ENCODE results near the gene GALT.

The GALT gene

DNA sequence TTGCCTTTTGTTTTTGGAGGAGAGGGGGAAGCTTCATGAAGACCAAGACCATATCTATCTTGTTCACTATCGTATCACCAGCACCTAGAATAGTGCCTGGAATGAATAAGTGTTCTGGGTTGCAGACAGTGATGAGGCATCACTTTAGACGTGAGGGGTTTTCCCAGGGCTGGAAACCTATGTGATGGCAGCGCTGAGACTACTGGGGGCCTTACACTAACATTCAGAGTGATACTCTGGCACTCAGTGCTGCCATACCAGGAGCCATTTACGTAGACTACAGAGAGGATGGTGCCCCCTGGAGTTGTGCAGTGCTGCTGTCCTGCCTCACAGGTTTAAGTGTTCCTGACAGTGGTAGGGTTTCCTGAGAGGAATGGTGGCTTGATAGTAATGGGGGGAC is 37.7 kb downstream of the GALT start:
- DNase-seq (ENCODE audit: low read depth), result no peak

DNA sequence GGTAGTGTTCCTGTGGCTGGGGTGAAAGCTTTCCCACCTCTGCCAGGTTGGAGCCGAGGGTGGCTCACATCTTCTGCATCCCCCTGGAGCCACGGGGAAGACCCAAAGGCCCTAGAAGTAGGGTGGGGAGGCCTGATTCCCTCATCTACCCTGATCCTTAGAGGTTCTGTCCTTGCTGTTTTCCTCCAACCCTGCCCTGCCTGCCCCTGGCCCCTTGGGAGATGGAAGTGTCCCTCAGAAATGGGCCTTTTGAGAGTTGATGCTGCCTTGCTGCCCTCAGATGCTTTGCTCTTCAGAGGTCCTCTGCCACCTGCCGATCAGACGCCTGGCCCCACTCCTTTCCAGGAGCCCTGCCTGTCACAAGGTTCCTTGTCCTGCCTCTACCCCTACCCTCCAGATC is 38.3 kb downstream of the GALT start:
- DNase-seq (ENCODE audit: low read depth), result no peak

DNA sequence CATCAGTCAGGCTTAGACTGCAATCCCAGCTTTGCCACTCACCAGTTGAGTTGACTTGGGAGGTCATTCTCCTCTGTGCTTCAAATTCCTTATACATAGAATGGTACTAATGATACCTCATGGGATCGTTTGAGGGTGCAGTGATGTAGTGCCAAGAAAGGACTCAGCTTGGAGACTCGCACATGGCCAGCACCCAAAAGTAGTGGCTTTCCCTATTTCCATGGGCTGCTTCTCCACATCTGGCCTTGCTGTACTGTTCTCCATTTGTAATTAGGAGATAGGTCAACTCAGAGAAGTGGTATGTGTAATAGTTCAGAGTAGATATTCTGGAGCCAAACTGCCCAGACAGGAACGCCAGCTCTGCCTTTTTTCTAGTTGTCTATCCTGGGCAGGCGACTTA is 39.1 kb downstream of the GALT start:
- DNase-seq (ENCODE audit: low read depth), result peak; percentile 43

DNA sequence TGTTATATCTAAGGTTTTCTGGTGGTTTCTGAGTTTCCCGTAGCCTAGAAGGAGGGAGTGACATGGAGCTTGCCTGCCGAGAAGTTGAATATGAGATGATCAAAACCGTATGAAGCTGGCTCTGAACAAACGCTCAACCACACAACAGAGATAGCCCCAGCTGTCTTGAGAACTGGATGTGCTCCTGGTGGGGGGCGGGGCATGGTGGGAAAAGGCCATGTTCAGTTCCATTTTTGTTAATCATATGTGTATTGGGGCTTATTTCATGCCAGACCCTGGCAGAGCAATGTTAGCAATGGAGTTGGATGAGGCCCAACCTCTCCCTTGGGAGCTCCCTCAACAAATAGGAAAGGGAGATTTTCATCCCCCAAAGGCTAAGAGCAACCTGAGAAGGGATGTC is 39.8 kb downstream of the GALT start:
- no peak for DNase-seq (ENCODE audit: low read depth)

DNA sequence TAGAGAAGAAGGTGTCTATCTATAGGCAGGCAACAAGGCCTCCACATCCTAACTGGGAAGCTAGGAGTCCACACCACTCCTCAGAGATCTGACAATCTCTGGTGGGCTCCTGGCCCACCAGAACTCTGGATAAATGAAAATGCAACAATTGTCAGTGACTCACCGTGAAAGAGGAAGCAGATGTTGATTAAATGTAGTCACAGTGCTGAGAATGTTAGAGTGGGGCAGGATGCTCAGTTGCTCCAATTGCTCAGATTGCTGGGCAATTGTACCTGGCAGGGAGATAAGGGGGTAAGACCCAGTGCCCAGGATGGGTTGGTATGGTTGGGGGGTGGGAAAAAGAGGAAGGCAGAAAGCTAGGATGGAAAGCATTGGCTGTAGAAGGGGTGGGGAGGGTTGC is 40.3 kb downstream of the GALT start:
- DNase-seq (ENCODE audit: low read depth), result no peak

DNA sequence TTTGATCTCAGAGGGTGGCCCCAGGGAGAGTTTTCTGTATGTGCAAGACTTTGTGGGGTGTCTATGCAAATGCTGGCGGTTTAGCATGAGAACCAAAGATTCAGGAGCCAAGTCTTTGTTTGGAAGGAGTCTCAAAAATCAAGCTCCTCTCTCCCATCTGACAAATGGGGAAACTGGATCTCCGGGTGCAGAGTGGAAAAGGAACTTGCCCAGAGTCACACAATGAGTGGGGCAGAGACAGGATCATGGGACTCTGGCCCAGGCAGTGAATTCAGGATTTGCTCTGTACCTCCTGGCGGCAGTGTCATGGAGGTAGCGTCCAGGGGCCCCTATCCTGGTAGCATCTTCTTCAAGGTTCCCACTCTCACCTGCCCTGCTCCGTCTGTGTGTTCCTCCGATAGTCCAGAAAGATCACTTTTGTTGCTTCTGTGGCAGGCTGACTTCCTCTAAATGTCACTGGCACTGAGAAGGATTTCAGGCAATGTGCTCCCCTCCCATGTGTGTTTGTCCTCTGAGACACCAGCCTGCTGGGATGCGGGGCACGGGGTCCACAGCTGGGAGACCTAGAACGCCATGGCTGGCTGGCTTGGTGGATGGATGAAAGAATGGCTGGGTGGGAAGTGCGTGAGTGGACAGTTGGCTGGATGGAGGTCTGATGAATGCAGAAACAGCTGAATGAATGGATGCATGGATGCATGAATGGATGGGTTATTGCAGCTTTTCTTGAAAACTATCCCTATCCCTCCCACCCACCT is 41.0 kb downstream of the GALT start:
- DNase-seq (ENCODE audit: low read depth), result no peak

DNA sequence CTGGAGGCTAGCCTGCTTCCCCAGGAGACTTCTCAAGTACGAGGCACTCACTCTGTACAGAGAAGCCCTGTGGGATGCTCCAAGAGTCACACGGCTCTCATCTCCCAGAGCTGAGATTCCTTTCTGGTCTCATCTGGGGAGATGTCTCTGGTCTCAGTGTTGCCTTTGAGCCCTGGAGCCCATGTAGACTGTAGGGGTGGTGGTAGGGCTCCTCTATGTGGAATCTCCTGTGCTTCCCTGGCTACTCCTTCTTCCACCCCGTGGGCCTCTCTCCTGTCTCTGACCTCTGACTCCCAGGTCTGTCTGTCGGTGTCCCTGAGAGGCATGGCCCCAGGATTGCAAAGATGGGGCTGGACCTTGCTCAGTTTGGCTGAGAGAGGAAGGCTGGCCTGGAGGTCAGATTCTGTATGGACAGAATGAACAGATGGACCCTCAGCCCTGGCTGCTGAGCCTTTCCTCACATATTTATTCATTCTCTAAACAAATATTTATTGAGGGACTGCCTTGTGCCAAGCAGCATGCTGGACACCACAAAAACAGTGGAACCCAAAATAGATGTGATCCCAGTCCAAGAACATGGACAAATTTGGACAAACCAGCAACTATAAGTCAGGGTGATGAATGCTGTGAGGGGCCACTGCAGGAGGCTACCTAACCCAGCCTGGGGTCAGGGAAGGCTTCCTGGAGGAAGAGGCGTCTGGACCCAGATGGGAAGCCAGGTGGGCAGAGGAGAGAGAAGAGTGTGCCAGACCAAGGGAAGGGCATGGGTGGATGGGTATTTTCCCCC is 42.0 kb downstream of the GALT start:
- DNase-seq (ENCODE audit: low read depth), result no peak

DNA sequence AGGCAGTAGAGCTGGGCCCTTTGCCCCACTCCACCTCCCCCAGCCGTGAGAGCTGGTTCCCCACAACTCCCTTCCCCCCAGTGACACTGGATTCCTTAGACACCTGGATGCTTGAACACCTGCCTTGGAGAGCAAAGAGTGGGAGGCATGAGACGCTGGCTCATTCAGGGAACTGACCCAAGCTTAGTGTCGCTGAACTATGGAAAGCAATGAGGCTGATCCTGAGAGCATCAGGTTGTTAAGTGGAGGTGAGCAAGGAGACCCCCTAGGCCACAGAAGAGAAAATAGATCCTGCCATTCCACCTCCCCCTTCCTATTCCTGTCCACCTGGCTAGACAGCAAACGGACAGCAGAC is 42.6 kb downstream of the GALT start:
- no peak for DNase-seq (ENCODE audit: low read depth)

DNA sequence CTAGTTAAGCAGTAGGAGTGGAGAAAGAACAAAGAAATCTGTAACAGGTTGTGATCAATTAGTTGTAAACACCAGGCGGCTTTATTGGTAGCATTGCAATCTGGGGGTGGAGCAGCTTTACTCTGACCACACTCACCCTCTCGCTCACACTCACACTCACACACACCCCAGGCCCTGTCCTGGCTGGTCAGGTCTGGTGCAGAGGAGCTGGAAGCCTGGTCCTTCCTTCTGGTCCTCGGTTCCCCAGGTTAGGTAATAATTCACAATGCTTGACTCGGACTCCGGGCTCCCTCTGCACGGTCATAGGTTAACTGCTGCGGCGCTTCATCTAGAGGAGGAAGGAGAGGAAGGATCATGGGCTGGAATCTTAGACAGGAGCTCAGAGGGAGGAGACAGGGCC is 43.0 kb downstream of the GALT start:
- DNase-seq (ENCODE audit: low read depth), result no peak

DNA sequence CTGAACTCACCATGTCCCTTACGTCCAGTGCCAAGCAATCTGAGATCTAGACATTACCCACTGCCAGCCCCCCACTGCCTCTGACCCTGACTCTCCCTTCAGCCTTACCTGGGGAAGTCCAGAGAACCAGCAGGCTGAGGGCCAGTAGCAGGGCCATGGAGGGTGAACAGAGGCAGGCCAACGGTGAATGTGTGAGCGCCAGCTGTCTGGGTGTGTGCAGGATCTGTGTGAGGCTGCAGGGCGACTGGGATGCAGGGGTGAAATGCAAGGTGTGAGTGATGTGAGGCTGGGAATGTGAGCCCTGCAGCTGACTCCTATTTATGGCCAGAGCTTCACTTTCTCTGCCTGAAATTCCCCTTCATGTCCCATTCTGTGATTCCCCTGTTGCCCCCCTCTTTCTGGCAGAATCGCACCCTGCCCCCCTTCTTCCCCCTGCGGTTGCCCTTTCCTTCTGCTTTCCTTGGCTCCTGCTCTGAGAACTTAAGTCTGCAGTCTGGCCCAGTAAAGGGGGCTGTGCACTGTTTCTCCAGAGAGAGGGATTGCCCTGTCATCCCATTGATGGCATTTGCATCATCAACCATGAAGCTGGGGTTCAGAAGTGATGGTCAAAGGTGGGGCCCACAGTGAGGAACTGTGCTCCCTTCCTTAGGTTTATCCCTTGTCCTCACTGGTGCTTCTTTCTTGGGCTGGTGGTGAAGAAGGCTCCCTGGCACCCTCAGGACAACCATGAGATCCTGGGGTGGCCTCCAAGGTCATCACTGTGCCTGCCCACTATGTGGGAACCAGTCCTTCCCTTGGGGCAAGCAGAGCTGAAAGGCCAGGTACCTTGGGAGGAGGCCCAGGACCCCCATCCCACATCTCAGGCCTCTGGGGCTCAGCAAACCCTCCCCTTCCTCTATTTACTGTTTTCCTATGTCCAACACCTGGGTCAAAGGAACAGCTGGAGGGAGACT is 44.8 kb downstream of the GALT start, which contains the start of gene CCL19:
CCL19 (minus strand) TSS at position 294 of the 953 bp plus-strand sequence; CDS start at position 157, 137 bp downstream.
- DNase-seq (ENCODE audit: low read depth), result no peak

DNA sequence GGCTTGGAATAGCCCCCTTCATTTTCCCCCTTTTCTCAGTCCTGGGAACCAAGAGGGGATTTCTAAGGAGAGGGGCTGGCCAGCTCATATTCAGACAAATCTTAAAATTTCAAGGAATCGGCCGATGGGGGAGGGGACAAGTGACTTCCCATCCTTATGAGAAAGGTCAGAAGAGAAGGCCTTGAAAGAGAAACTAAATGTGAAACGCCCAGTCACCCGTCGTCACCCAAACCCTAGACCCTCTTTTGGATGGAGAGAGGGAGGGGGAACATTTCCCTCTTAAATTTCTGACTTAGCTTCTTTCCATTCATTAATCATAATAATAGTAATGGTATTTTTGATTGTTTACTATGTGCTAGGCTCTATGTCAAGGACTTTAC is 45.5 kb downstream of the GALT start:
- no peak for DNase-seq (ENCODE audit: low read depth)

DNA sequence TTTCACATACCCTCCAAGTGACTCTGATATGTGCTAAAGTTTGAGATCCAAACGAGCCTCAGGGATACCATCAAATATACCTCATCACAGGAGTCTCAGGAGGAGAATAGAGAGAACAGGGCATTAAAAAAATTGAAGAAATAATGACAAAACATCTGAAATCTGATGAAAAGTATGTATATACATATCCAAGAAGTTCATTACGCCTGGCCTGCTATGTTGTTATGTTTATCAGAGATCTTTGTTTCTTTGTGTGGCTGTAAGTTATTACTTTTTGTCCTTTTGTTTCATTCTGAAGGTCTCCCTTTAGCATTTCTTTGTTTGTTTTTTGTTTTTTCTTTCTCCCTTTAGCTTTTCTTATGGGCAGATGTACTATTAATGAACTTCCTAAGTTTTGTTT is 47.1 kb downstream of the GALT start:
- no peak for DNase-seq (ENCODE audit: low read depth)

DNA sequence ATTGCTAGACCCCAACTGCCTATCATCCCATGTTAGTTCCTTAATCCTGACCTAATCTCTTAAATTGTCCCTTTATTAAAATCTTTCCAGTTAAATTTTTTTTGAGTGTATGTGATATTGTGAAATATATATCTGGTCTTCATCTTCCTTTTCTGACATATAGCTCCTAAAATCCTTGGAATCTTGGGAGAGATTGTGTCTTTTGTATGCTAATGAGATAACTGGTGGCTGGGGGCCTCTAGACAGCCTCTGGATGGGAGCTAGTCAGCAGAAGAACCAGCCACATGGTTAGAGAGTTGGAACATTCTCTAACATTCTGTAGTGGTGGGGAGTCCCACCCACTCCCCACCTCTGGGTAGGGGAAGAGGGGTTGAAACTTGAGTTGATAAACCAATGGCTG is 48.3 kb downstream of the GALT start:
- no peak for DNase-seq (ENCODE audit: low read depth)
